ENCODE data around the gene KIF19. TPM values are rescaled to one million over a fixed set of nuclear protein-coding genes. Genes with fewer than 3 reads are reported as not detected.

KIF19 gene
- total and polyA plus RNA-seq, 2 experiments from 2014 or later: 0.39 TPM; not detected in 1

- Histone ChIP-seq H3K4me1 (ENCODE audit: low read depth) (no peaks in the 10 kb centered on the region), H3K36me3 (no peaks in the 10 kb centered on the region), H3K27ac (no peak overlapping the region), H3K9me3 (ENCODE audit: low read depth) (no peaks in the 10 kb centered on the region), H3K27me3 (peaks cover 13% of the 10 kb centered on the region), H3K4me3 (no peak overlapping the region)
- no peak for DNase-seq (ENCODE audit: low read depth in 1 of 2, low spot score in 1 of 2)
- TF ChIP-seq CTCF (IDR thresholded peaks at IDR 0.05; ENCODE audit: low read depth, low read length): no peak
Observed at GRCh38 chr17:74372426-74372825, 46.4 kb downstream of the KIF19 start.

GRCh38 chr17:74373838-74374606, 48.0 kb downstream of the KIF19 start:
- no peaks in the 10 kb centered on the region for H3K4me1 ChIP-seq (ENCODE audit: low read depth)
- H3K27me3 ChIP-seq: peaks cover 13% of the 10 kb centered on the region
- no peak overlapping the region for H3K4me3 ChIP-seq
- H3K27ac ChIP-seq: no peak overlapping the region
- DNase-seq (ENCODE audit: low read depth in 1 of 2, low spot score in 1 of 2): no peak
- no peak for TF ChIP-seq CTCF (IDR thresholded peaks at IDR 0.05; ENCODE audit: low read depth, low read length)
- H3K9me3 ChIP-seq (ENCODE audit: low read depth): no peaks in the 10 kb centered on the region
- no peaks in the 10 kb centered on the region for H3K36me3 ChIP-seq

- DNase-seq (ENCODE audit: low read depth in 1 of 2, low spot score in 1 of 2): no peak
- no peaks in the 10 kb centered on the region for H3K36me3 ChIP-seq
Observed at GRCh38 chr17:74374858-74375257, 48.8 kb downstream of the KIF19 start.

GRCh38 chr17:74379495-74380085, 53.6 kb downstream of the KIF19 start:
- Histone ChIP-seq H3K4me1 (ENCODE audit: low read depth) (peaks cover 13% of the 10 kb centered on the region), H3K9me3 (ENCODE audit: low read depth) (no peaks in the 10 kb centered on the region), H3K27me3 (peaks cover 13% of the 10 kb centered on the region), H3K4me3 (no peak overlapping the region), H3K36me3 (no peaks in the 10 kb centered on the region), H3K27ac (no peak overlapping the region)
- TF ChIP-seq CTCF (IDR thresholded peaks at IDR 0.05; ENCODE audit: low read depth, low read length): peak; percentile 80
- DNase-seq (ENCODE audit: low read depth in 1 of 2, low spot score in 1 of 2): peak; percentile 91 to 92

More at GRCh38 chr17:74374858-74375257, 48.8 kb downstream of the KIF19 start:
- TF ChIP-seq CTCF (IDR thresholded peaks at IDR 0.05; ENCODE audit: low read depth, low read length): no peak
- H3K27ac ChIP-seq: no peak overlapping the region
- H3K27me3 ChIP-seq: peaks cover 13% of the 10 kb centered on the region
- peaks cover 4% of the 10 kb centered on the region for H3K4me1 ChIP-seq (ENCODE audit: low read depth)
- no peaks in the 10 kb centered on the region for H3K9me3 ChIP-seq (ENCODE audit: low read depth)
- no peak overlapping the region for H3K4me3 ChIP-seq

- no peaks in the 10 kb centered on the region for H3K9me3 ChIP-seq (ENCODE audit: low read depth)
- H3K36me3 ChIP-seq: no peaks in the 10 kb centered on the region
- no peak overlapping the region for H3K27ac ChIP-seq
- peak in 1 of 2 donors; percentile 34 for DNase-seq (ENCODE audit: low read depth in 1 of 2, low spot score in 1 of 2)
- H3K4me3 ChIP-seq: no peak overlapping the region
- no peak for TF ChIP-seq CTCF (IDR thresholded peaks at IDR 0.05; ENCODE audit: low read depth, low read length)
- H3K4me1 ChIP-seq (ENCODE audit: low read depth): peaks cover 13% of the 10 kb centered on the region
- H3K27me3 ChIP-seq: peaks cover 13% of the 10 kb centered on the region
Observed at GRCh38 chr17:74380086-74380958, 54.3 kb downstream of the KIF19 start.

All from cardiac muscle cell (in vitro differentiated cells and primary cell).